Measurements from ENCODE around the gene MAP3K15.

MAP3K15 gene

GRCh38 chrX:19545651-19546050, 30.3 kb upstream of the MAP3K15 start:
- no peak overlapping the region for H3K4me3 ChIP-seq (replicated peaks; ENCODE audit: low read depth, low read length)
- TF ChIP-seq, protein P1, sequence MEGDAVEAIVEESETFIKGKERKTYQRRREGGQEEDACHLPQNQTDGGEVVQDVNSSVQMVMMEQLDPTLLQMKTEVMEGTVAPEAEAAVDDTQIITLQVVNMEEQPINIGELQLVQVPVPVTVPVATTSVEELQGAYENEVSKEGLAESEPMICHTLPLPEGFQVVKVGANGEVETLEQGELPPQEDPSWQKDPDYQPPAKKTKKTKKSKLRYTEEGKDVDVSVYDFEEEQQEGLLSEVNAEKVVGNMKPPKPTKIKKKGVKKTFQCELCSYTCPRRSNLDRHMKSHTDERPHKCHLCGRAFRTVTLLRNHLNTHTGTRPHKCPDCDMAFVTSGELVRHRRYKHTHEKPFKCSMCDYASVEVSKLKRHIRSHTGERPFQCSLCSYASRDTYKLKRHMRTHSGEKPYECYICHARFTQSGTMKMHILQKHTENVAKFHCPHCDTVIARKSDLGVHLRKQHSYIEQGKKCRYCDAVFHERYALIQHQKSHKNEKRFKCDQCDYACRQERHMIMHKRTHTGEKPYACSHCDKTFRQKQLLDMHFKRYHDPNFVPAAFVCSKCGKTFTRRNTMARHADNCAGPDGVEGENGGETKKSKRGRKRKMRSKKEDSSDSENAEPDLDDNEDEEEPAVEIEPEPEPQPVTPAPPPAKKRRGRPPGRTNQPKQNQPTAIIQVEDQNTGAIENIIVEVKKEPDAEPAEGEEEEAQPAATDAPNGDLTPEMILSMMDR (IDR thresholded peaks at IDR 0.05; ENCODE audit: low read length, missing control alignments), result no peak
- DNase-seq (ENCODE audit: low read depth), result no peak

- H3K4me3 ChIP-seq (replicated peaks; ENCODE audit: low read depth, low read length), result no peak overlapping the region
- DNase-seq (ENCODE audit: low read depth), result peak; percentile 75
- TF ChIP-seq, protein P1 (IDR thresholded peaks at IDR 0.05; ENCODE audit: low read length, missing control alignments), result peak; percentile 76
These were observed 29.5 kb upstream of the MAP3K15 start for GRCh38 chrX:19544693-19545305.

DNA sequence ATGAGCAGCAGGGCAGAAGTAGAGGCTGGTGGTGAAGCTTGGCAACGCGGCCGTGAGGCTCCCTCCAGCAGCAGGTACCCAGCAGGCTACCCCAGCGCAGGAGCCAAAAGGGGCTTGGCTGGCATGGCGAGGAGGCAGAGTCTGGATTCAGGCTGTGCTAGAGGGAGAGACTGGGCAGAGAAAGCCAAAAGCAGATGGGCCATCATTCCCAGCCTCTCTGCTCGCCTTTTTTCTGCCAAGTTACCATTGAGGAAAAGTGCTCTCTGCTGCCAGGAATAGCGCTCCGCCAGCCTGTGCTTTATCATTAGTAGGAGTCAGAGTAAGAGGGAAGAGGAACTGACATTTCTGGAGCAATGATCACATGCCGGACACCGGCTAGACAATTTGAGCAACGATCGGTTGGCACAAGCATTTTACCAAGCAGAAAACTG, 28.7 kb upstream of the MAP3K15 start:
- TF ChIP-seq, protein P1 (IDR thresholded peaks at IDR 0.05; ENCODE audit: low read length, missing control alignments), result no peak
- no peak for DNase-seq (ENCODE audit: low read depth)
- no peak overlapping the region for H3K4me3 ChIP-seq (replicated peaks; ENCODE audit: low read depth, low read length)

GRCh38 chrX:19543020-19543715, 27.9 kb upstream of the MAP3K15 start:
- no peak for DNase-seq (ENCODE audit: low read depth)
- TF ChIP-seq, protein P1 (IDR thresholded peaks at IDR 0.05; ENCODE audit: low read length, missing control alignments), result no peak
- no peak overlapping the region for H3K4me3 ChIP-seq (replicated peaks; ENCODE audit: low read depth, low read length)

- DNase-seq (ENCODE audit: low read depth), result no peak
- TF ChIP-seq, protein P1 (IDR thresholded peaks at IDR 0.05; ENCODE audit: low read length, missing control alignments), result no peak
- H3K4me3 ChIP-seq (replicated peaks; ENCODE audit: low read depth, low read length), result no peak overlapping the region
These were observed 26.6 kb upstream of the MAP3K15 start for GRCh38 chrX:19541931-19542330.

- H3K4me3 ChIP-seq (replicated peaks; ENCODE audit: low read depth, low read length), result no peak overlapping the region
- TF ChIP-seq, protein P1 (IDR thresholded peaks at IDR 0.05; ENCODE audit: low read length, missing control alignments), result no peak
- DNase-seq (ENCODE audit: low read depth), result no peak
These were observed 25.9 kb upstream of the MAP3K15 start for GRCh38 chrX:19541196-19541595.

Measured in fibroblast of pulmonary artery (primary cell).